HepG2 (cell line): Measurements from ENCODE around the gene IL21R. TPM values are rescaled to one million over a fixed set of nuclear protein-coding genes. Genes with fewer than 3 reads are reported as not detected.

ENCODE experiments used
- ATAC-seq: fragments of 200-7000 bp; cut with Tn5 transposase; 3 replicates; pipeline ENCODE4 v1.9.1; 2020; ENCODE audit warnings: mild to moderate bottlenecking, moderate library complexity
- BruUV-seq: library from RNA; stranded (reverse); fragments of 400-500 nt; replicated peaks from 2 replicates; lab custom pipeline; 2021; lab: Mats Ljungman, UMichigan
- CTCF ChIA-PET: fragments of 300-600 bp; formaldehyde crosslinking; extraction: SDS; loops from one replicate; lab custom pipeline; 2021; ENCODE audit warnings: low total read pairs, inconsistent platforms, low intra/inter-chr PET ratio; lab: Yijun Ruan, JAX
- POLR2A ChIA-PET: fragments of 350-600 bp; sonication (Branson Sonifier 250); formaldehyde crosslinking; loops from one replicate; lab custom pipeline; 2020; ENCODE audit warnings: antibody characterized with exemption, inconsistent platforms; lab: Yijun Ruan, JAX
- DNase-seq: peaks from one replicate; pipeline ENCODE4 v3.0.0-alpha.2; 2015; ENCODE audit warnings: low spot score
- FAIRE-seq: peaks from 3 replicates; lab custom pipeline; 2011; peaks lifted over from hg19 to GRCh38; lab: Jason Lieb, UNC
- H2AFZ ChIP-seq: one replicate; pipeline ENCODE4 v1.6.1; 2011; ENCODE audit warnings: low read length, inconsistent platforms
- H3K27ac ChIP-seq: fragments of 300-600 bp; 3 replicates; pipeline ENCODE4 v1.8.0; 2011; ENCODE audit warnings: mixed run types, mild to moderate bottlenecking, mixed read lengths, low read length, inconsistent platforms; ENCODE audit not compliant: insufficient read depth; ENCODE audit errors: extremely low read length
- H3K27me3 ChIP-seq, 2 experiments: fragments of 200-600 bp in 1 of 2; 2 replicates in 1 of 2; 3 replicates in 1 of 2; pipeline versions ENCODE4 v1.6.0 to v1.8.0; 2011; ENCODE audit warnings: low read length in 2 of 2, mild to moderate bottlenecking in 2 of 2, moderate library complexity in 2 of 2, inconsistent platforms in 1 of 2; ENCODE audit not compliant: insufficient read depth in 2 of 2, control insufficient read depth in 1 of 2
- H3K36me3 ChIP-seq, 2 experiments: fragments of 200-600 bp in 1 of 2; replicated peaks in 1 of 2; 2 replicates in 1 of 2; 3 replicates in 1 of 2; pipeline versions ENCODE4 v1.5.1 to v1.8.0; 2011; ENCODE audit warnings: low read length in 2 of 2, inconsistent platforms in 1 of 2; ENCODE audit not compliant: insufficient read depth in 2 of 2, control insufficient read depth in 1 of 2
- H3K4me1 ChIP-seq: 2 replicates; pipeline ENCODE4 v1.5.1; 2012; ENCODE audit warnings: low read length, inconsistent platforms; ENCODE audit not compliant: insufficient read depth
- H3K4me2 ChIP-seq: 2 replicates; pipeline ENCODE4 v1.6.0; 2011; ENCODE audit warnings: low read depth, low read length, inconsistent platforms
- H3K4me3 ChIP-seq, 3 experiments: fragments of 200-600 bp in 1 of 3; sonication (generic), shearing (Covaris generic) in 1 of 3; replicated peaks in 1 of 3; 2 replicates each; pipeline ENCODE4 v1.5.1; 2011 to 2016; ENCODE audit warnings: low read length in 3 of 3, inconsistent platforms in 2 of 3, low read depth in 2 of 3, mild to moderate bottlenecking in 2 of 3, control low read depth in 1 of 3, mixed read lengths in 1 of 3; ENCODE audit not compliant: insufficient read depth in 1 of 3
- H3K79me2 ChIP-seq: one replicate; pipeline ENCODE4 v1.6.1; 2011; ENCODE audit warnings: low read length, inconsistent platforms; ENCODE audit not compliant: insufficient read depth
- H3K9ac ChIP-seq: 2 replicates; pipeline ENCODE4 v1.6.0; 2011; ENCODE audit warnings: mild to moderate bottlenecking, low read depth, low read length, inconsistent platforms; ENCODE audit not compliant: insufficient read depth
- H3K9me3 ChIP-seq: 2 replicates; pipeline ENCODE4 v1.5.1; 2012; ENCODE audit warnings: mild to moderate bottlenecking, low read length
- H4K20me1 ChIP-seq: 2 replicates; pipeline ENCODE4 v1.6.0; 2011; ENCODE audit warnings: inconsistent platforms, mild to moderate bottlenecking, low read length, moderate library complexity; ENCODE audit not compliant: insufficient read depth
- AGO2 ChIP-seq: fragments of 200-400 bp; formaldehyde crosslinking; optimal IDR thresholded peaks from 2 replicates; pipeline ENCODE3; 2017; ENCODE audit warnings: mild to moderate bottlenecking, low read depth, low read length, moderate library complexity
- ARNT2 ChIP-seq: sonication (generic); formaldehyde crosslinking; IDR thresholded peaks from 2 replicates; pipeline ENCODE4 v1.8.0; 2022; ENCODE audit warnings: mild to moderate bottlenecking, low read depth, missing genetic modification reagents, moderate library complexity
- FOXK1 ChIP-seq: sonication (generic); formaldehyde crosslinking; IDR thresholded peaks from 2 replicates; pipeline ENCODE4 v1.4.0; 2020; ENCODE audit warnings: low read depth, missing genetic modification reagents, borderline replicate concordance
- IKZF4 ChIP-seq: sonication (generic); formaldehyde crosslinking; IDR thresholded peaks from 2 replicates; pipeline ENCODE4 v1.5.1; 2020; ENCODE audit warnings: borderline replicate concordance, mild to moderate bottlenecking, low read depth, missing genetic modification reagents; ENCODE audit errors: not compliant biosample characterization
- IRF2 ChIP-seq: IDR thresholded peaks from 2 replicates; pipeline ENCODE4 v1.6.1; 2018; ENCODE audit warnings: missing genetic modification reagents, missing compliant biosample characterization
- KDM5B ChIP-seq: sonication (generic); formaldehyde crosslinking; IDR thresholded peaks from 2 replicates; pipeline ENCODE4 v1.4.0; 2020; ENCODE audit warnings: missing genetic modification reagents, mild to moderate bottlenecking, borderline replicate concordance
- NCOA5 ChIP-seq: sonication (generic); formaldehyde crosslinking; IDR thresholded peaks from 2 replicates; pipeline ENCODE4 v1.4.0; 2020; ENCODE audit warnings: missing genetic modification reagents
- NFKB2 ChIP-seq: sonication (generic); formaldehyde crosslinking; IDR thresholded peaks from 2 replicates; pipeline ENCODE4 v1.4.0; 2020; ENCODE audit warnings: missing genetic modification reagents, borderline replicate concordance
- TARDBP ChIP-seq: sonication (generic); formaldehyde crosslinking; IDR thresholded peaks from 2 replicates; pipeline ENCODE4 v1.8.0; 2022; ENCODE audit warnings: mild to moderate bottlenecking, missing genetic modification reagents
- ZIK1 ChIP-seq: sonication (generic); formaldehyde crosslinking; IDR thresholded peaks from 2 replicates; pipeline ENCODE4 v1.5.0; 2020; ENCODE audit warnings: mild to moderate bottlenecking, low read depth, missing genetic modification reagents, borderline replicate concordance
- ZKSCAN1 ChIP-seq: fragments of 150-350 bp; IDR thresholded peaks from 2 replicates; pipeline ENCODE4 v1.6.1; 2014; ENCODE audit warnings: low read length
- ZMAT3 ChIP-seq: sonication (generic); formaldehyde crosslinking; conservative IDR thresholded peaks from 2 replicates; pipeline ENCODE4 v1.7.0; 2021; ENCODE audit warnings: missing genetic modification reagents
- ZNF274 ChIP-seq: sonication (generic); formaldehyde crosslinking; IDR thresholded peaks from 2 replicates; pipeline ENCODE4 v1.5.1; 2020; ENCODE audit warnings: mild to moderate bottlenecking, missing genetic modification reagents
- ZNF430 ChIP-seq: sonication (generic); formaldehyde crosslinking; IDR thresholded peaks from 2 replicates; pipeline ENCODE4 v1.9.0; 2021; ENCODE audit warnings: mild to moderate bottlenecking, missing genetic modification reagents
- ZNF788 ChIP-seq: sonication (generic); formaldehyde crosslinking; IDR thresholded peaks from 2 replicates; pipeline ENCODE4 v1.5.0; 2020; ENCODE audit warnings: mild to moderate bottlenecking, missing genetic modification reagents, borderline replicate concordance
- ZNF879 ChIP-seq: sonication (generic); formaldehyde crosslinking; IDR thresholded peaks from 2 replicates; pipeline ENCODE4 v1.8.1; 2023; ENCODE audit warnings: missing genetic modification reagents
- WGBS: methylation state at CpG from one replicate; pipeline ENCODE4 v1.1.6; 2017; ENCODE audit warnings: low lambda C conversion rate; 5-methylcytosine and 5-hydroxymethylcytosine counted together
- in situ Hi-C: cut with HindIII; loops from 2 replicates; pipeline ENCODE4 v1.10.0; 2017; ENCODE audit warnings: low pct_unique_long_range_greater_than_20kb; ENCODE audit not compliant: extremely low pct_ligation_motif_present
- intact Hi-C: fragments of 100-400 bp; cut with micrococcal nuclease; formaldehyde crosslinking; loops from one replicate; pipeline ENCODE4 v1.10.0; 2022; ENCODE audit not compliant: unreplicated experiment
- polyA plus RNA-seq, 8 experiments: library from polyadenylated mRNA; depleted of rRNA in 3 of 8; stranded (reverse) in 7 of 8; unstranded in 1 of 8; fragments of >200 nt; fragmentation: Illumina TruSeq in 4 of 8; extraction: Trizol in 4 of 8; gene quantifications; 2 replicates each; pipeline versions ENCODE4 v1.2.1 to v1.2.3, GENCODE V29; 2011 to 2016; ENCODE audit warnings: low read depth in 4 of 8, missing spikeins in 1 of 8, mixed read lengths in 1 of 8; ENCODE audit not compliant: insufficient read depth in 1 of 8
- total RNA-seq, 5 experiments: library from RNA; depleted of rRNA; stranded (reverse); fragments of >200 nt; fragmentation: Illumina TruSeq; extraction: Trizol; gene quantifications; 2 replicates each; pipeline ENCODE4 v1.2.3, GENCODE V29; 2016; ENCODE audit warnings: low read depth in 1 of 5
- TF ChIP-seq, protein P1 (sequence below): sonication (generic); formaldehyde crosslinking; IDR thresholded peaks from 2 replicates; pipeline ENCODE4 v1.4.0; 2020; ENCODE audit warnings: mild to moderate bottlenecking, missing genetic modification reagents
- TF ChIP-seq, protein P2 (sequence below), 2 experiments: sonication (generic) in 1 of 2; formaldehyde crosslinking in 1 of 2; IDR thresholded peaks; 2 replicates each; pipeline versions ENCODE4 v1.4.0 to v1.6.1; 2016 to 2020; ENCODE audit warnings: borderline replicate concordance in 1 of 2, low read depth in 1 of 2, mild to moderate bottlenecking in 1 of 2, missing genetic modification reagents in 1 of 2

IL21R gene
- total and polyA plus RNA-seq, 2 of the 13 experiments (the other 11 are each of a cell fraction or from before 2014, with no cell fraction given) = 0.49 to 0.64 TPM

DNA sequence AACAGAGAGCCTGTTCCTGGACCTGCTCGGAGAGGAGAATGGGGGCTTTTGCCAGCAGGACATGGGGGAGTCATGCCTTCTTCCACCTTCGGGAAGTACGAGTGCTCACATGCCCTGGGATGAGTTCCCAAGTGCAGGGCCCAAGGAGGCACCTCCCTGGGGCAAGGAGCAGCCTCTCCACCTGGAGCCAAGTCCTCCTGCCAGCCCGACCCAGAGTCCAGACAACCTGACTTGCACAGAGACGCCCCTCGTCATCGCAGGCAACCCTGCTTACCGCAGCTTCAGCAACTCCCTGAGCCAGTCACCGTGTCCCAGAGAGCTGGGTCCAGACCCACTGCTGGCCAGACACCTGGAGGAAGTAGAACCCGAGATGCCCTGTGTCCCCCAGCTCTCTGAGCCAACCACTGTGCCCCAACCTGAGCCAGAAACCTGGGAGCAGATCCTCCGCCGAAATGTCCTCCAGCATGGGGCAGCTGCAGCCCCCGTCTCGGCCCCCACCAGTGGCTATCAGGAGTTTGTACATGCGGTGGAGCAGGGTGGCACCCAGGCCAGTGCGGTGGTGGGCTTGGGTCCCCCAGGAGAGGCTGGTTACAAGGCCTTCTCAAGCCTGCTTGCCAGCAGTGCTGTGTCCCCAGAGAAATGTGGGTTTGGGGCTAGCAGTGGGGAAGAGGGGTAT, 39.3 kb upstream of the IL21R start:
- no peak overlapping the region for H2AFZ ChIP-seq
- FAIRE-seq = no peak
- WGBS = 77% methylated on average over 6 of the region's 16 CpGs

More for the DNA sequence above, 39.3 kb upstream of the IL21R start:
- in situ Hi-C loops = no loop called here
- H3K4me2 ChIP-seq = no peak overlapping the region
- BruUV-seq = no TSS peak
- H3K27ac ChIP-seq = no peak overlapping the region
- no peak overlapping the region for H3K4me3 ChIP-seq
- intact Hi-C loops = no loop called here
- DNase-seq (no peak), ATAC-seq (no peak)
- peaks cover 9% of the 10 kb centered on the region; the same call in 1 of the 2 replicates for H4K20me1 ChIP-seq
- H3K4me1 ChIP-seq = peaks cover 41% of the 10 kb centered on the region
- TF ChIP-seq ZIK1 = no peak
- no peak for TF ChIP-seq TARDBP (CRISPR knock-in tag)
- TF ChIP-seq IKZF4 (CRISPR knock-in tag) = no peak
- no peak for TF ChIP-seq ZMAT3 (CRISPR knock-in tag)
- TF ChIP-seq ZNF430 (CRISPR knock-in tag) = no peak
- TF ChIP-seq IRF2 (CRISPR knock-in tag) = no peak
- no peak for TF ChIP-seq FOXK1 (CRISPR knock-in tag)
- peak; percentile 33 for TF ChIP-seq AGO2
- TF ChIP-seq NFKB2 (CRISPR knock-in tag) = no peak
- TF ChIP-seq, protein P1, sequence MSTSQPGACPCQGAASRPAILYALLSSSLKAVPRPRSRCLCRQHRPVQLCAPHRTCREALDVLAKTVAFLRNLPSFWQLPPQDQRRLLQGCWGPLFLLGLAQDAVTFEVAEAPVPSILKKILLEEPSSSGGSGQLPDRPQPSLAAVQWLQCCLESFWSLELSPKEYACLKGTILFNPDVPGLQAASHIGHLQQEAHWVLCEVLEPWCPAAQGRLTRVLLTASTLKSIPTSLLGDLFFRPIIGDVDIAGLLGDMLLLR (CRISPR knock-in tag) = 0 out of 2 replicates have a peak, but pooled peaks have one; percentile 42
- TF ChIP-seq ZNF274 (CRISPR knock-in tag) = 0 out of 2 replicates have a peak, but pooled peaks have one; percentile 16
- TF ChIP-seq KDM5B (CRISPR knock-in tag) = no peak
- TF ChIP-seq ZNF879 (CRISPR knock-in tag) = no peak
- TF ChIP-seq, protein P2, sequence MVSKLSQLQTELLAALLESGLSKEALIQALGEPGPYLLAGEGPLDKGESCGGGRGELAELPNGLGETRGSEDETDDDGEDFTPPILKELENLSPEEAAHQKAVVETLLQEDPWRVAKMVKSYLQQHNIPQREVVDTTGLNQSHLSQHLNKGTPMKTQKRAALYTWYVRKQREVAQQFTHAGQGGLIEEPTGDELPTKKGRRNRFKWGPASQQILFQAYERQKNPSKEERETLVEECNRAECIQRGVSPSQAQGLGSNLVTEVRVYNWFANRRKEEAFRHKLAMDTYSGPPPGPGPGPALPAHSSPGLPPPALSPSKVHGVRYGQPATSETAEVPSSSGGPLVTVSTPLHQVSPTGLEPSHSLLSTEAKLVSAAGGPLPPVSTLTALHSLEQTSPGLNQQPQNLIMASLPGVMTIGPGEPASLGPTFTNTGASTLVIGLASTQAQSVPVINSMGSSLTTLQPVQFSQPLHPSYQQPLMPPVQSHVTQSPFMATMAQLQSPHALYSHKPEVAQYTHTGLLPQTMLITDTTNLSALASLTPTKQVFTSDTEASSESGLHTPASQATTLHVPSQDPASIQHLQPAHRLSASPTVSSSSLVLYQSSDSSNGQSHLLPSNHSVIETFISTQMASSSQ (IDR thresholded peaks at IDR 0.05; ENCODE audit: low read depth) = no peak
- TF ChIP-seq, protein P2 (CRISPR knock-in tag; IDR thresholded peaks at IDR 0.05; ENCODE audit: borderline replicate concordance) = no peak
- TF ChIP-seq ZNF788 (CRISPR knock-in tag) = 0 out of 2 replicates have a peak, but pooled peaks have one; percentile 20
- TF ChIP-seq ARNT2 (CRISPR knock-in tag) = no peak
- TF ChIP-seq NCOA5 (CRISPR knock-in tag) = no peak
- no peak for TF ChIP-seq ZKSCAN1
- H3K36me3 ChIP-seq = peaks cover 23 to 25% of the 10 kb centered on the region in 2 experiments
- POLR2A ChIA-PET = no interaction called here
- CTCF ChIA-PET = no interaction called here
- no peaks in the 10 kb centered on the region for H3K79me2 ChIP-seq
- H3K9me3 ChIP-seq = no peaks in the 10 kb centered on the region
- H3K27me3 ChIP-seq = no peaks in the 10 kb centered on the region
- H3K9ac ChIP-seq = no peak overlapping the region
